HEK293 (cell line): ENCODE data around the gene RAPGEF5.

Experiments
- CTCF ChIA-PET: fragments of 350-600 bp; formaldehyde crosslinking; extraction: SDS; loops from one replicate; lab custom pipeline; 2021; ENCODE audit warnings: antibody characterized with exemption; lab: Yijun Ruan, JAX
- POLR2A ChIA-PET: fragments of 300-600 bp; formaldehyde crosslinking; extraction: SDS; loops from one replicate; lab custom pipeline; 2020; ENCODE audit warnings: antibody characterized with exemption, inconsistent platforms; lab: Yijun Ruan, JAX
- H3K27ac ChIP-seq: fragments of 200-500 bp; sonication (Bioruptor generic); 2 replicates; pipeline ENCODE4 v1.5.1; 2014; ENCODE audit warnings: low read depth, low read length, control low read depth, inconsistent platforms; ENCODE audit errors: extremely low read depth
- H3K36me3 ChIP-seq, 2 experiments: fragments of 200-500 bp in 1 of 2; sonication (Bioruptor generic) in 1 of 2; 1 replicate in 1 of 2; 2 replicates in 1 of 2; pipeline ENCODE4 v1.5.1; 2014 to 2017; ENCODE audit warnings: inconsistent platforms in 2 of 2, low read length in 2 of 2; ENCODE audit not compliant: control insufficient read depth in 2 of 2, insufficient read depth in 1 of 2
- H3K4me1 ChIP-seq: fragments of 200-500 bp; sonication (Bioruptor generic); 2 replicates; pipeline ENCODE4 v1.5.1; 2014; ENCODE audit warnings: mild to moderate bottlenecking, low read length, inconsistent platforms; ENCODE audit not compliant: control insufficient read depth, insufficient read depth
- H3K4me3 ChIP-seq: 2 replicates; pipeline ENCODE4 v1.5.1; 2011; ENCODE audit warnings: low read depth, mild to moderate bottlenecking, control low read depth, low read length, moderate library complexity
- H3K9me3 ChIP-seq: fragments of 200-500 bp; sonication (Bioruptor generic); 2 replicates; pipeline ENCODE4 v1.5.1; 2014; ENCODE audit warnings: low read depth, low read length, inconsistent platforms; ENCODE audit not compliant: control insufficient read depth, insufficient read depth
- IKZF3 ChIP-seq: fragments of 450-650 bp; IDR thresholded peaks from 2 replicates; pipeline ENCODE4 v1.5.0; 2018; ENCODE audit warnings: missing biosample characterization, mild to moderate bottlenecking, missing genetic modification characterization, moderate library complexity
- PRDM1 ChIP-seq: fragments of 450-650 bp; formaldehyde crosslinking; IDR thresholded peaks from 2 replicates; pipeline ENCODE4; 2016; ENCODE audit warnings: missing biosample characterization, missing genetic modification characterization
- TCF7L2 ChIP-seq: IDR thresholded peaks from 2 replicates; pipeline ENCODE4 v1.6.1; 2011; ENCODE audit warnings: low read depth, mild to moderate bottlenecking, inconsistent platforms, low read length, moderate library complexity, borderline replicate concordance
- ZNF112 ChIP-seq: fragments of 450-650 bp; formaldehyde crosslinking; IDR thresholded peaks from 2 replicates; pipeline ENCODE4 v1.5.0; 2017; ENCODE audit warnings: missing biosample characterization, missing genetic modification characterization
- ZNF133 ChIP-seq: fragments of 450-650 bp; formaldehyde crosslinking; IDR thresholded peaks from 2 replicates; pipeline ENCODE4 v1.5.1; 2016; ENCODE audit warnings: missing biosample characterization, missing genetic modification characterization
- ZNF155 ChIP-seq: fragments of 450-650 bp; formaldehyde crosslinking; IDR thresholded peaks from 2 replicates; pipeline ENCODE4 v1.5.1; 2016; ENCODE audit warnings: missing biosample characterization, missing genetic modification characterization
- ZNF324 ChIP-seq: fragments of 450-650 bp; formaldehyde crosslinking; IDR thresholded peaks from 2 replicates; pipeline ENCODE4 v1.5.1; 2016; ENCODE audit warnings: missing biosample characterization, missing genetic modification characterization
- ZNF335 ChIP-seq: fragments of 450-650 bp; formaldehyde crosslinking; conservative IDR thresholded peaks from 2 replicates; pipeline ENCODE4 v1.5.1; 2016; ENCODE audit warnings: missing biosample characterization, missing genetic modification characterization
- ZNF449 ChIP-seq: fragments of 450-650 bp; formaldehyde crosslinking; IDR thresholded peaks from 2 replicates; pipeline ENCODE4 v1.5.1; 2017; ENCODE audit warnings: missing biosample characterization, mild to moderate bottlenecking, missing genetic modification characterization, moderate library complexity
- ZNF610 ChIP-seq: fragments of 450-650 bp; formaldehyde crosslinking; IDR thresholded peaks from 2 replicates; pipeline ENCODE4 v1.5.1; 2016; ENCODE audit warnings: missing biosample characterization, missing genetic modification characterization, borderline replicate concordance
- ZNF658 ChIP-seq: fragments of 450-650 bp; formaldehyde crosslinking; IDR thresholded peaks from 2 replicates; pipeline ENCODE4; 2016; ENCODE audit warnings: missing biosample characterization, missing genetic modification characterization
- ZNF837 ChIP-seq: fragments of 450-650 bp; formaldehyde crosslinking; IDR thresholded peaks from 2 replicates; pipeline ENCODE4 v1.5.1; 2016; ENCODE audit warnings: missing biosample characterization, missing genetic modification characterization
- TF ChIP-seq, protein P1 (sequence below): fragments of 450-650 bp; formaldehyde crosslinking; optimal IDR thresholded peaks from 2 replicates; pipeline ENCODE3; 2016; ENCODE audit warnings: missing biosample characterization, mild to moderate bottlenecking, missing genetic modification characterization
- TF ChIP-seq, protein P2 (sequence below): fragments of 450-650 bp; formaldehyde crosslinking; IDR thresholded peaks from 2 replicates; pipeline ENCODE4 v1.5.1; 2016; ENCODE audit warnings: missing biosample characterization, missing genetic modification characterization
- TF ChIP-seq, protein P3 (sequence below): fragments of 450-650 bp; formaldehyde crosslinking; IDR thresholded peaks from 2 replicates; pipeline ENCODE4 v1.5.1; 2016; ENCODE audit warnings: missing biosample characterization, missing genetic modification characterization
- TF ChIP-seq, protein P4 (sequence below): fragments of 450-650 bp; formaldehyde crosslinking; IDR thresholded peaks from 2 replicates; pipeline ENCODE4 v1.5.1; 2016; ENCODE audit warnings: missing biosample characterization, missing genetic modification characterization

RAPGEF5 gene

DNA sequence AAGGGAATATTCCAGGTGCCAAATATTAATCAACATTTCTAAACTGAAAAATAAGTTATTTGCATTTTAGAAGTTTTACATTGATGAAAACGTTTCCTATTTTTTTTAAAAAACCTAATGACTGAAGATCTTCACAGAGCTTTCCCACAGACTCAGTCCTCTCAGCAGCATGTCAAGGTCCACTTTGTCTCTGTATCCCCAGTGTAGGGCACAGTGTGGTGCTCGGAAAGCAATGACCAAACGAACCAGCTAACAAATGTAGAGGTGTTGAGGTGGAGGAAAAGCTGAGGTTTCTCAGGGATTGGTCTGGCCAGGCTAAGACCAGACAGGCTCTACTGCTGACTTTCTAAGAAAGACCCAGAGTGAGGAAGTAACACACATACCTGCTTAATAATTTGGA is 209.1 kb downstream of the RAPGEF5 start:
- H3K9me3 ChIP-seq, result no peaks in the 10 kb centered on the region
- H3K4me3 ChIP-seq, result no peak overlapping the region
- peaks cover 0 to 4% of the 10 kb centered on the region in 2 experiments; a peak in 1 of 3 replicates for H3K36me3 ChIP-seq
- CTCF ChIA-PET, result no interaction called here
- no peak overlapping the region for H3K27ac ChIP-seq
- H3K4me1 ChIP-seq, result 0 out of 2 replicates have a peak, but pooled peaks cover 1% of the 10 kb centered on the region
- TF ChIP-seq ZNF324 (tag by site-specific recombination) (no peak), ZNF658 (no peak)
- TF ChIP-seq, protein P1, sequence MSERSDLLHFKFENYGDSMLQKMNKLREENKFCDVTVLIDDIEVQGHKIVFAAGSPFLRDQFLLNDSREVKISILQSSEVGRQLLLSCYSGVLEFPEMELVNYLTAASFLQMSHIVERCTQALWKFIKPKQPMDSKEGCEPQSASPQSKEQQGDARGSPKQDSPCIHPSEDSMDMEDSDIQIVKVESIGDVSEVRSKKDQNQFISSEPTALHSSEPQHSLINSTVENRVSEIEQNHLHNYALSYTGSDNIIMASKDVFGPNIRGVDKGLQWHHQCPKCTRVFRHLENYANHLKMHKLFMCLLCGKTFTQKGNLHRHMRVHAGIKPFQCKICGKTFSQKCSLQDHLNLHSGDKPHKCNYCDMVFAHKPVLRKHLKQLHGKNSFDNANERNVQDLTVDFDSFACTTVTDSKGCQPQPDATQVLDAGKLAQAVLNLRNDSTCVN (tag by site-specific recombination), result no peak
- TF ChIP-seq, all 188 proteins: peak for 0
- POLR2A ChIA-PET, result no interaction called here

GRCh38 chr7:22146961-22147512 is 209.9 kb downstream of the RAPGEF5 start:
- no peak overlapping the region for H3K4me3 ChIP-seq
- CTCF ChIA-PET, result no interaction called here

GRCh38 chr7:22144950-22145349 is 212.0 kb downstream of the RAPGEF5 start:
- CTCF ChIA-PET, result no interaction called here
- H3K9me3 ChIP-seq, result no peaks in the 10 kb centered on the region
- H3K4me1 ChIP-seq, result 0 out of 2 replicates have a peak, but pooled peaks cover 3% of the 10 kb centered on the region
- H3K36me3 ChIP-seq, result peaks cover 0 to 4% of the 10 kb centered on the region in 2 experiments; a peak in 1 of 3 replicates
- POLR2A ChIA-PET, result no interaction called here
- H3K27ac ChIP-seq, result no peak overlapping the region
- H3K4me3 ChIP-seq, result no peak overlapping the region
- TF ChIP-seq ZNF335 (tag by site-specific recombination) (no peak), ZNF133 (tag by site-specific recombination) (no peak), IKZF3 (no peak)
- TF ChIP-seq, protein P2, sequence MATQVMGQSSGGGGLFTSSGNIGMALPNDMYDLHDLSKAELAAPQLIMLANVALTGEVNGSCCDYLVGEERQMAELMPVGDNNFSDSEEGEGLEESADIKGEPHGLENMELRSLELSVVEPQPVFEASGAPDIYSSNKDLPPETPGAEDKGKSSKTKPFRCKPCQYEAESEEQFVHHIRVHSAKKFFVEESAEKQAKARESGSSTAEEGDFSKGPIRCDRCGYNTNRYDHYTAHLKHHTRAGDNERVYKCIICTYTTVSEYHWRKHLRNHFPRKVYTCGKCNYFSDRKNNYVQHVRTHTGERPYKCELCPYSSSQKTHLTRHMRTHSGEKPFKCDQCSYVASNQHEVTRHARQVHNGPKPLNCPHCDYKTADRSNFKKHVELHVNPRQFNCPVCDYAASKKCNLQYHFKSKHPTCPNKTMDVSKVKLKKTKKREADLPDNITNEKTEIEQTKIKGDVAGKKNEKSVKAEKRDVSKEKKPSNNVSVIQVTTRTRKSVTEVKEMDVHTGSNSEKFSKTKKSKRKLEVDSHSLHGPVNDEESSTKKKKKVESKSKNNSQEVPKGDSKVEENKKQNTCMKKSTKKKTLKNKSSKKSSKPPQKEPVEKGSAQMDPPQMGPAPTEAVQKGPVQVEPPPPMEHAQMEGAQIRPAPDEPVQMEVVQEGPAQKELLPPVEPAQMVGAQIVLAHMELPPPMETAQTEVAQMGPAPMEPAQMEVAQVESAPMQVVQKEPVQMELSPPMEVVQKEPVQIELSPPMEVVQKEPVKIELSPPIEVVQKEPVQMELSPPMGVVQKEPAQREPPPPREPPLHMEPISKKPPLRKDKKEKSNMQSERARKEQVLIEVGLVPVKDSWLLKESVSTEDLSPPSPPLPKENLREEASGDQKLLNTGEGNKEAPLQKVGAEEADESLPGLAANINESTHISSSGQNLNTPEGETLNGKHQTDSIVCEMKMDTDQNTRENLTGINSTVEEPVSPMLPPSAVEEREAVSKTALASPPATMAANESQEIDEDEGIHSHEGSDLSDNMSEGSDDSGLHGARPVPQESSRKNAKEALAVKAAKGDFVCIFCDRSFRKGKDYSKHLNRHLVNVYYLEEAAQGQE (tag by site-specific recombination), result no peak

More at GRCh38 chr7:22146961-22147512, 209.9 kb downstream of the RAPGEF5 start:
- H3K36me3 ChIP-seq, result peaks cover 0 to 4% of the 10 kb centered on the region in 2 experiments; a peak in 1 of 3 replicates
- H3K4me1 ChIP-seq, result 0 out of 2 replicates have a peak, but pooled peaks cover 3% of the 10 kb centered on the region
- POLR2A ChIA-PET, result no interaction called here
- H3K9me3 ChIP-seq, result no peaks in the 10 kb centered on the region
- no peak for TF ChIP-seq ZNF449 (tag by site-specific recombination)
- TF ChIP-seq, protein P3, sequence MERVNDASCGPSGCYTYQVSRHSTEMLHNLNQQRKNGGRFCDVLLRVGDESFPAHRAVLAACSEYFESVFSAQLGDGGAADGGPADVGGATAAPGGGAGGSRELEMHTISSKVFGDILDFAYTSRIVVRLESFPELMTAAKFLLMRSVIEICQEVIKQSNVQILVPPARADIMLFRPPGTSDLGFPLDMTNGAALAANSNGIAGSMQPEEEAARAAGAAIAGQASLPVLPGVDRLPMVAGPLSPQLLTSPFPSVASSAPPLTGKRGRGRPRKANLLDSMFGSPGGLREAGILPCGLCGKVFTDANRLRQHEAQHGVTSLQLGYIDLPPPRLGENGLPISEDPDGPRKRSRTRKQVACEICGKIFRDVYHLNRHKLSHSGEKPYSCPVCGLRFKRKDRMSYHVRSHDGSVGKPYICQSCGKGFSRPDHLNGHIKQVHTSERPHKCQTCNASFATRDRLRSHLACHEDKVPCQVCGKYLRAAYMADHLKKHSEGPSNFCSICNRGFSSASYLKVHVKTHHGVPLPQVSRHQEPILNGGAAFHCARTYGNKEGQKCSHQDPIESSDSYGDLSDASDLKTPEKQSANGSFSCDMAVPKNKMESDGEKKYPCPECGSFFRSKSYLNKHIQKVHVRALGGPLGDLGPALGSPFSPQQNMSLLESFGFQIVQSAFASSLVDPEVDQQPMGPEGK (tag by site-specific recombination), result no peak
- TF ChIP-seq ZNF155 (tag by site-specific recombination), result no peak
- no peak for TF ChIP-seq ZNF112 (tag by site-specific recombination)
- TF ChIP-seq, protein P4, sequence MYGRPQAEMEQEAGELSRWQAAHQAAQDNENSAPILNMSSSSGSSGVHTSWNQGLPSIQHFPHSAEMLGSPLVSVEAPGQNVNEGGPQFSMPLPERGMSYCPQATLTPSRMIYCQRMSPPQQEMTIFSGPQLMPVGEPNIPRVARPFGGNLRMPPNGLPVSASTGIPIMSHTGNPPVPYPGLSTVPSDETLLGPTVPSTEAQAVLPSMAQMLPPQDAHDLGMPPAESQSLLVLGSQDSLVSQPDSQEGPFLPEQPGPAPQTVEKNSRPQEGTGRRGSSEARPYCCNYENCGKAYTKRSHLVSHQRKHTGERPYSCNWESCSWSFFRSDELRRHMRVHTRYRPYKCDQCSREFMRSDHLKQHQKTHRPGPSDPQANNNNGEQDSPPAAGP, result no peak
- no peak for TF ChIP-seq ZNF837 (tag by site-specific recombination)
- no peak for TF ChIP-seq IKZF3
- no peak for TF ChIP-seq TCF7L2
- no peak for TF ChIP-seq ZNF610 (tag by site-specific recombination)
- TF ChIP-seq PRDM1, result no peak
- H3K27ac ChIP-seq, result no peak overlapping the region
